ENCODE measurements around the gene VMAC.

GRCh38 chr19:5893296-5893903 is 11.3 kb upstream of the VMAC start:
- TF ChIP-seq CTCF (IDR thresholded peaks at IDR 0.05): no peak
- TF ChIP-seq POLR2A (IDR thresholded peaks at IDR 0.05): no peak

Measured in lower leg skin (tissue), 3 donors.